Measurements from ENCODE around the gene COX6A1. TPM values are rescaled to one million over a fixed set of nuclear protein-coding genes. Genes with fewer than 3 reads are reported as not detected.
"Not testable (repeated sequence)": the region's sequence is repeated elsewhere in the genome, so short reads cannot be mapped to it uniquely, and the experiment has no call there.

The COX6A1 gene
- total RNA-seq, 1 experiment from 2014 or later, result 475 TPM

DNA sequence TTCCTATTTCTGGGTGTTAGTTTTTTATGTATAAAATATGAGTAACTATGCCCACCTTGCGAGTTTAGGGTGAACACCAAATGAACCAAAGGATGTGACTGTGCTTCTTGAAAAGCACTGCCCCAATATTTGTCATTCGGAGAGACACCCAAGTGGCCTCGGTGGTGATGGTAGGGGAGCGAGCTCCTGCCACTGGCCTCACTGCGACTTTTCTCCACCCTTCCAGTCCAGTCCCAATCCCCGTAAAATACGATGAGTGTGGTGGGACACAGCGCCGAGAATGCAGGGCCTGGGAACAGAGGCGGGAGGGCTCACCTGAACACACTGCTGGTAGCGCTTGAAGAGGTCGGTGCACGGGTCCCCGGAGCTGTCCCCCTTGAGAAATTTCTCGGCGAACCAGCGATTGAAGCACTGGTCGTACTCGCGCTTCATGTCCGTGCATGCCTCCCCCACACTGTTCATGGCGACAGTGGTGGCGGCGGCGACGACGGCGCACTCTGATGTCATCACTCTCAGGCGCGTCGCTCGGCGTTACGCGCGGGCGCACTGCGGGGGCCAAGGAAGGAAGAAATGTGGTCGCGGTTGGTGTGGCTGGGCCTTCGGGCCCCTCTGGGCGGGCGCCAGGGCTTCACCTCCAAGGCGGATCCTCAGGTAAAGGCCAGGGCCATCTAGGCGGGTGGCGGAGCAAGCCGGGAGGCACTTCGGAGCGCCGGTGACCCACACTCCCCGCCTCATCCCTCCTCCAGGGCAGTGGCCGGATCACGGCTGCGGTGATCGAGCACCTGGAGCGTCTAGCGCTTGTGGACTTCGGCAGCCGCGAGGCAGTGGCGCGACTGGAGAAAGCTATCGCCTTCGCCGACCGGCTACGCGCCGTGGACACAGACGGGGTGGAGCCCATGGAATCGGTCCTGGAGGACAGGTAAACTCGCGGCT, 8.3 kb downstream of the COX6A1 start, which contains the start of the genes GATC and TRIAP1:
GATC (plus strand) TSS at position 534 of the 933 bp plus-strand sequence; CDS start at position 571, 37 bp downstream.
TRIAP1 (minus strand) TSS at position 474 of the 933 bp plus-strand sequence; CDS start at position 462, 12 bp downstream.
- peak; percentile 77 for DNase-seq (ENCODE audit: unreplicated experiment)
- Mint-ChIP-seq H3K27me3 (ENCODE audit: insufficient read depth, unreplicated experiment) (no peaks in the 10 kb centered on the region), H3K4me3 (ENCODE audit: unreplicated experiment) (peak within 1 kb of the TSS; percentile 100), H3K36me3 (ENCODE audit: insufficient read depth, unreplicated experiment) (peaks cover 65% of the 10 kb centered on the region), H3K9me3 (ENCODE audit: unreplicated experiment) (no peaks in the 10 kb centered on the region), H3K4me1 (ENCODE audit: insufficient read depth, unreplicated experiment) (peaks cover 7% of the 10 kb centered on the region), H3K27ac (ENCODE audit: low read depth, unreplicated experiment) (peak within 1 kb of the TSS; percentile 98)
- TF ChIP-seq, protein P1, sequence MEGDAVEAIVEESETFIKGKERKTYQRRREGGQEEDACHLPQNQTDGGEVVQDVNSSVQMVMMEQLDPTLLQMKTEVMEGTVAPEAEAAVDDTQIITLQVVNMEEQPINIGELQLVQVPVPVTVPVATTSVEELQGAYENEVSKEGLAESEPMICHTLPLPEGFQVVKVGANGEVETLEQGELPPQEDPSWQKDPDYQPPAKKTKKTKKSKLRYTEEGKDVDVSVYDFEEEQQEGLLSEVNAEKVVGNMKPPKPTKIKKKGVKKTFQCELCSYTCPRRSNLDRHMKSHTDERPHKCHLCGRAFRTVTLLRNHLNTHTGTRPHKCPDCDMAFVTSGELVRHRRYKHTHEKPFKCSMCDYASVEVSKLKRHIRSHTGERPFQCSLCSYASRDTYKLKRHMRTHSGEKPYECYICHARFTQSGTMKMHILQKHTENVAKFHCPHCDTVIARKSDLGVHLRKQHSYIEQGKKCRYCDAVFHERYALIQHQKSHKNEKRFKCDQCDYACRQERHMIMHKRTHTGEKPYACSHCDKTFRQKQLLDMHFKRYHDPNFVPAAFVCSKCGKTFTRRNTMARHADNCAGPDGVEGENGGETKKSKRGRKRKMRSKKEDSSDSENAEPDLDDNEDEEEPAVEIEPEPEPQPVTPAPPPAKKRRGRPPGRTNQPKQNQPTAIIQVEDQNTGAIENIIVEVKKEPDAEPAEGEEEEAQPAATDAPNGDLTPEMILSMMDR (IDR thresholded peaks at IDR 0.05; ENCODE audit: unreplicated experiment), result no peak
- ChIA-PET CTCF (interaction anchor here (0.5 to 3.2 kb wide), 5 partner anchors 12 to 86 kb away, joined by 3 to 20 read pairs (median 3); no protein-coding TSS in a partner anchor), POLR2A (interaction anchor here (0.6 to 4.1 kb wide), 17 partner anchors 9 to 185 kb away, joined by 3 to 32 read pairs (median 3); partner anchors contain the start of genes COX6A1, DYNLL1, RNU4-1 and SRSF9)
- TSS peak; percentile 66 for BruUV-seq (replicated peaks)
- intact Hi-C loops (cut with micrococcal nuclease), result no loop called here

DNA sequence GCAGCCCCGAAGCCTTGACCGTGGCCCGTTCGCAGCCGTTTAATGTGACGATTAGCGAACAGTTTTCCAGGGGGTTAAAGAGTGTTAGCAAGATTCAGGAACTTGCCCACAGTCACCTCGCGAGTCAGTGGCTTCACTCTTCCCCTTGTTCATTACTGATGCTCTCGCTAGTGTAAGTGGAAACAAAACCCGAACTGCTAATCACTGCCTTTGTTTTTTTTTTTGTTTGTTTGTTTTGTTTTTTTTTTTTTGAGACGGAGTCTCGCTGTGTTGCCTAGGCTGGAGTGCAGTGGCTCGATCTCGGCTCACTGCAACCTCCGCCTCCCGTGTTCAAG, 8.9 kb downstream of the COX6A1 start:
- H3K27me3 Mint-ChIP-seq (ENCODE audit: insufficient read depth, unreplicated experiment); intact Hi-C loops (cut with micrococcal nuclease); H3K9me3 Mint-ChIP-seq (ENCODE audit: unreplicated experiment); DNase-seq (ENCODE audit: unreplicated experiment); H3K4me1 Mint-ChIP-seq (ENCODE audit: insufficient read depth, unreplicated experiment): not testable (repeated sequence)
- ChIA-PET POLR2A (interaction anchor here (0.7 to 4.1 kb wide), 8 partner anchors 9 to 88 kb away, joined by 3 to 32 read pairs (median 6); partner anchors contain the start of genes COX6A1, DYNLL1 and SRSF9), CTCF (interaction anchor here (0.6 to 4.7 kb wide), 6 partner anchors 17 to 90 kb away, joined by 3 to 22 read pairs (median 5); partner anchors contain the start of gene SRSF9)
- H3K36me3 Mint-ChIP-seq (ENCODE audit: insufficient read depth, unreplicated experiment), result peaks cover 60% of the 10 kb centered on the region
- H3K4me3 Mint-ChIP-seq (ENCODE audit: unreplicated experiment), result peak overlapping the region; percentile 100
- TSS peak; percentile 73 for BruUV-seq (replicated peaks)
- peak overlapping the region; percentile 98 for H3K27ac Mint-ChIP-seq (ENCODE audit: low read depth, unreplicated experiment)

DNA sequence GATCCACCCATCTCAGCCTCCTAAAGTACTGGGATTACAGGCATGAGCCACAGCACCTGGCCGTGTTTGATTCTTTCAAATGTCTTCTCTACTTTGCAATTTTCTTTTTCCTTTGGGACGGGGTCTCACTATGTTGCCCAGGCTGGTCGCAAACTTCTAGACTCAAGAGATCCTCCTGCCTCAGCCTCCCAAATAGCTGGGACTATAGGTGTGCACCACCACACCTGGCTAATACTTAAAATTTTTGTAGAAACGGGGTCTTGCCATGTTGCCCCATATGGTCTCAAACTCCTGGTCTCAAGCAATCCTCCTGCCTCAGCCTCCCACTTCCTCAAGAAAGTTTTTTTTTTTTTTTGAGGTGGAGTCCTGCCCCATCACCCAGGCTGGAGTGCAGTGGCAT, 10.1 kb downstream of the COX6A1 start:
- H3K9me3 Mint-ChIP-seq (ENCODE audit: unreplicated experiment), result no peaks in the 10 kb centered on the region
- intact Hi-C loops (cut with micrococcal nuclease), result no loop called here
- peak overlapping the region; percentile 100 for H3K4me3 Mint-ChIP-seq (ENCODE audit: unreplicated experiment)
- ChIA-PET CTCF (interaction anchor here (0.6 to 4.7 kb wide), 11 partner anchors 19 to 793 kb away, joined by 3 to 22 read pairs (median 4); partner anchors contain the start of gene SRSF9), POLR2A (interaction anchor here (0.7 to 4.1 kb wide), 6 partner anchors 9 to 257 kb away, joined by 3 to 32 read pairs (median 6); partner anchors contain the start of gene SRSF9)
- H3K27me3 Mint-ChIP-seq (ENCODE audit: insufficient read depth, unreplicated experiment), result no peaks in the 10 kb centered on the region
- peaks cover 64% of the 10 kb centered on the region for H3K36me3 Mint-ChIP-seq (ENCODE audit: insufficient read depth, unreplicated experiment)
- no TSS peak for BruUV-seq (replicated peaks)
- peaks cover 7% of the 10 kb centered on the region for H3K4me1 Mint-ChIP-seq (ENCODE audit: insufficient read depth, unreplicated experiment)
- TF ChIP-seq, protein P1 (IDR thresholded peaks at IDR 0.05; ENCODE audit: unreplicated experiment), result no peak
- peak overlapping the region; percentile 90 for H3K27ac Mint-ChIP-seq (ENCODE audit: low read depth, unreplicated experiment)
- DNase-seq (ENCODE audit: unreplicated experiment), result no peak

DNA sequence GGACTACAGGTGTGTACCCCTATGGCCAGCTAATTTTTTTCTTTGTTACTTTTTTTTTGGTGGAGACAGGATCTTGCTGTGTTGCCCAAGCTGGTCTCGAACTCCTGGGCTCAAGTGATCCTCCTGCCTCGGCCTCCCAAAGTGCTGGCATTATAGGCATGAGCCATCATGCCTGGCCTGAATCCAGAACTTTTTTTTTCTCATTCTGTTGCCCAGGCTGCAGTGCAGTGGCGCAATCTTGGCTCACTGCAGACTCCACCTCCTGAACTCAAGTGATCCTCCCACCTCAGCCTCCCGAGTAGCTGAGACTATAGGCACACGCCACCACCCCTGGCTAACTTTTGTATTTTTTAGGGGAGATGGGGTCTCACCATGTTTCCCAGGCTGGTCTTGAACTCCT, 14.6 kb downstream of the COX6A1 start:
- intact Hi-C loops (cut with micrococcal nuclease); H3K9me3 Mint-ChIP-seq (ENCODE audit: unreplicated experiment); H3K27me3 Mint-ChIP-seq (ENCODE audit: insufficient read depth, unreplicated experiment); BruUV-seq (replicated peaks); H3K4me3 Mint-ChIP-seq (ENCODE audit: unreplicated experiment); H3K27ac Mint-ChIP-seq (ENCODE audit: low read depth, unreplicated experiment); H3K4me1 Mint-ChIP-seq (ENCODE audit: insufficient read depth, unreplicated experiment): not testable (repeated sequence)
- ChIA-PET POLR2A (interaction anchor here (0.7 to 2.0 kb wide), 4 partner anchors 14 to 663 kb away, joined by 3 to 6 read pairs (median 4); partner anchors contain the start of gene COX6A1), CTCF (interaction anchor here (0.6 to 2.6 kb wide), 10 partner anchors 10 to 130 kb away, joined by 3 to 13 read pairs (median 6); partner anchors contain the start of gene SRSF9)
- H3K36me3 Mint-ChIP-seq (ENCODE audit: insufficient read depth, unreplicated experiment), result peaks cover 83% of the 10 kb centered on the region
- DNase-seq (ENCODE audit: unreplicated experiment), result peak; percentile 68
